Sigmoid colon (tissue), 7 donors: ENCODE measurements around the gene STK16. TPM values are rescaled to one million over a fixed set of nuclear protein-coding genes. Genes with fewer than 3 reads are reported as not detected.

ENCODE experiments used
- DNase-seq: peaks from one replicate; pipeline ENCODE4 v3.0.0-alpha.2; 2019
- H3K27ac ChIP-seq, 4 donors: fragments of 200-600 bp; sonication (generic); one replicate each; pipeline ENCODE4 v1.5.1; 2016 to 2019; ENCODE audit warnings: mild to moderate bottlenecking in 1 of 4
- H3K27me3 ChIP-seq, 3 donors: fragments of 200-600 bp; sonication (generic); one replicate each; pipeline ENCODE4 v1.5.1; 2019; ENCODE audit warnings: mild to moderate bottlenecking in 1 of 3
- H3K36me3 ChIP-seq, 4 donors: fragments of 200-600 bp; sonication (generic); one replicate each; pipeline ENCODE4 v1.5.1; 2016 to 2019
- H3K4me1 ChIP-seq, 4 donors: fragments of 200-600 bp; sonication (generic); one replicate each; pipeline ENCODE4 v1.5.1; 2017 to 2019
- H3K4me3 ChIP-seq, 4 donors: fragments of 200-600 bp; sonication (generic); one replicate each; pipeline ENCODE4 v1.5.1; 2017 to 2019; ENCODE audit warnings: mild to moderate bottlenecking in 2 of 4, moderate library complexity in 1 of 4
- H3K9me3 ChIP-seq, 4 donors: fragments of 200-600 bp in 3 of 4; sonication (generic) in 3 of 4; one replicate each; pipeline versions ENCODE4 v1.5.1 to v1.6.1; 2013 to 2019
- CTCF ChIP-seq, 4 experiments: fragments of 450-650 bp in 3 of 4; fragments of 200-600 bp in 1 of 4; IDR thresholded peaks; one replicate each; pipeline ENCODE4 v1.5.1; 2016 to 2019; ENCODE audit warnings: antibody characterized with exemption in 4 of 4, mild to moderate bottlenecking in 3 of 4, moderate library complexity in 2 of 4
- EP300 ChIP-seq, 4 donors: sonication (generic); formaldehyde crosslinking; IDR thresholded peaks; one replicate each; pipeline ENCODE4 v1.6.1; 2017; ENCODE audit warnings: antibody characterized with exemption in 4 of 4
- POLR2A ChIP-seq, 2 donors: fragments of 450-650 bp; IDR thresholded peaks; one replicate each; pipeline ENCODE4 v1.6.1; 2016; ENCODE audit warnings: antibody characterized with exemption in 2 of 2, mild to moderate bottlenecking in 2 of 2, moderate library complexity in 2 of 2
- POLR2AphosphoS5 ChIP-seq, 4 donors: sonication (generic); formaldehyde crosslinking; IDR thresholded peaks; one replicate each; pipeline ENCODE4 v1.6.1; 2017; ENCODE audit warnings: antibody characterized with exemption in 4 of 4
- WGBS, 2 donors: extraction: QIAGEN DNeasy Blood & Tissue Kit; methylation state at CpG; one replicate each; pipeline ENCODE4 v1.1.7; 2013; 5-methylcytosine and 5-hydroxymethylcytosine counted together
- intact Hi-C: fragments of 100-400 bp; cut with DNase I; formaldehyde crosslinking; loops from one replicate; pipeline ENCODE4 v1.15.1; 2023
- polyA plus RNA-seq, 3 donors: library from polyadenylated mRNA; stranded (reverse); fragments of 200-250 nt; gene quantifications; one replicate each; pipeline ENCODE4 v1.2.3, GENCODE V29; 2013
- total RNA-seq, 4 donors: library from RNA; depleted of rRNA; stranded (reverse); fragments of >200 nt; gene quantifications; one replicate each; pipeline ENCODE4 v1.1.0, GENCODE V29; 2016
- donor health status: healthy with polysubstance abuse.
- donor health status: Bipolar disorder and iron deficiency.
- donor health status: healthy.

Gene STK16
- total and polyA plus RNA-seq, 7 donors: 12.2 to 61.7 (median 19.9) TPM

GRCh38 chr2:219207134-219207883 is 38.0 kb upstream of the STK16 start:
- no peaks in the 10 kb centered on the region for H3K9me3 ChIP-seq
- intact Hi-C loops: loop anchor here (1.0 kb wide), 2 partner anchors 10 to 47 kb away; partner anchors contain the start of gene NHEJ1
- peaks cover 0 to 36% (median 16%) of the 10 kb centered on the region in 4 donors for H3K36me3 ChIP-seq
- 17 to 23% methylated on average over 22 of the region's 22 CpGs for WGBS, 2 donors
- peaks cover 0 to 22% (median 19%) of the 10 kb centered on the region in 4 donors for H3K4me1 ChIP-seq
- H3K27me3 ChIP-seq: no peaks in the 10 kb centered on the region
- H3K4me3 ChIP-seq: peak overlapping the region; percentile 62 to 76 (median 68)
- TF ChIP-seq POLR2AphosphoS5 (IDR thresholded peaks at IDR 0.05) (no peak), EP300 (IDR thresholded peaks at IDR 0.05) (no peak)
- DNase-seq: peak; percentile 66
- H3K27ac ChIP-seq: peak overlapping the region; percentile 93 to 97 (median 96)

DNA sequence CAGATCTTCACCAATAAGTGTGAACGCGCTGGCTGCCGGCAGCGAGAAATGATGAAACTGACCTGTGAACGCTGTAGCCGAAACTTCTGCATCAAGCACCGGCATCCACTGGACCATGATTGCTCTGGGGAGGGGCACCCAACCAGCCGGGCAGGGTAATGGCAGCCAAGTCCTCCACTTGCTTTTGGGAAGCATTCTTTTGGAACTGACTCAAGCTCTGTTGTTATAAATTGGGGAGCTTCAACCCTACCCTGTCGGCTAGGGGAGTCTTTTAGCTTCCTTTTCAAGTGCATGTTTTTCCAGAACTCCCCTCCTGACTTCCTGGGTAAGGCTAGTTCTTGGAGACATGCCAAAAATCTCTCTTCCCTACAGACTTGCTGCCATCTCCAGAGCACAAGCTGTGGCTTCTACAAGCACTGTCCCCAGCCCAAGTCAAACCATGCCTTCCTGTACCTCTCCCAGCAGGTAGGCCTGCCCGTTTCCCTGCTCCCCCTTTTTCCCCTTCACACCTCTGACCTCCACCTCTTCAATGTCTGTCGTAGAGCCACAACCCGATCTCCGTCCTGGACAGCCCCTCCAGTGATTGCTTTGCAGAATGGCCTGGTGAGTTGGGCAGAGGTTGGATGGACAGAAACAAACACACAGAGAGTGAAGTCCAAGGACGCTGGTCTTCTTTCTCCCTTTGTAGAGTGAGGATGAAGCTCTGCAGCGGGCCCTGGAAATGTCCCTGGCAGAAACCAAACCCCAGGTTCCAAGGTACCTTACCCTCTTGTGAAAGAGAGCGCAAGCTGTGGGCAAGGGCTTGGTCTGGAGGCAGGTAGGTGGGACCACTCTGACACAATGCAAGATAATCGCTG is 37.2 kb upstream of the STK16 start:
- WGBS, 2 donors: 66 to 75% methylated on average over 17 of the region's 17 CpGs
- intact Hi-C loops: loop anchor here (1.0 kb wide), 2 partner anchors 9 to 48 kb away; partner anchors contain the start of gene NHEJ1
- no peak for TF ChIP-seq CTCF (IDR thresholded peaks at IDR 0.05)
- no peak for TF ChIP-seq POLR2A (IDR thresholded peaks at IDR 0.05)
- no peak for TF ChIP-seq EP300 (IDR thresholded peaks at IDR 0.05)
- no peak for TF ChIP-seq POLR2AphosphoS5 (IDR thresholded peaks at IDR 0.05)
- H3K36me3 ChIP-seq: peaks cover 6 to 44% (median 24%) of the 10 kb centered on the region in 4 donors
- H3K4me1 ChIP-seq: peaks cover 0 to 22% (median 19%) of the 10 kb centered on the region in 4 donors
- DNase-seq: peak; percentile 55
- peak overlapping the region in 1 of 4 donors; percentile 66 for H3K4me3 ChIP-seq
- H3K27ac ChIP-seq: peak overlapping the region; percentile 93 to 97 (median 96)
- no peaks in the 10 kb centered on the region for H3K9me3 ChIP-seq
- no peaks in the 10 kb centered on the region for H3K27me3 ChIP-seq

- peak; percentile 63 for DNase-seq
- TF ChIP-seq POLR2A (IDR thresholded peaks at IDR 0.05) (no peak), EP300 (IDR thresholded peaks at IDR 0.05) (no peak), POLR2AphosphoS5 (IDR thresholded peaks at IDR 0.05) (no peak), CTCF (IDR thresholded peaks at IDR 0.05) (no peak)
- no peak overlapping the region for H3K4me3 ChIP-seq
- H3K27ac ChIP-seq: no peak overlapping the region
- H3K27me3 ChIP-seq: no peaks in the 10 kb centered on the region
- H3K4me1 ChIP-seq: peaks cover 0 to 22% (median 19%) of the 10 kb centered on the region in 4 donors
- no peaks in the 10 kb centered on the region for H3K9me3 ChIP-seq
- intact Hi-C loops: no loop called here
- 71 to 87% methylated on average over 18 of the region's 18 CpGs for whole genome bisulfite sequencing, 2 donors
- peaks cover 9 to 58% (median 34%) of the 10 kb centered on the region in 4 donors for H3K36me3 ChIP-seq
Measured at GRCh38 chr2:219209236-219210195, 35.8 kb upstream of the STK16 start.

GRCh38 chr2:219210196-219210885 is 34.9 kb upstream of the STK16 start:
- WGBS, 2 donors: 95 to 96% methylated on average over 24 of the region's 24 CpGs
- peaks cover 9 to 63% (median 41%) of the 10 kb centered on the region in 4 donors for H3K36me3 ChIP-seq

More at GRCh38 chr2:219210196-219210885, 34.9 kb upstream of the STK16 start:
- Histone ChIP-seq H3K4me1 (peaks cover 0 to 22% (median 19%) of the 10 kb centered on the region in 4 donors), H3K27me3 (no peaks in the 10 kb centered on the region), H3K4me3 (no peak overlapping the region), H3K9me3 (no peaks in the 10 kb centered on the region), H3K27ac (no peak overlapping the region)
- DNase-seq: peak; percentile 60
- intact Hi-C loops: no loop called here
- TF ChIP-seq POLR2A (IDR thresholded peaks at IDR 0.05) (no peak), CTCF (IDR thresholded peaks at IDR 0.05) (no peak), POLR2AphosphoS5 (IDR thresholded peaks at IDR 0.05) (no peak), EP300 (IDR thresholded peaks at IDR 0.05) (no peak)
